ENCODE measurements around the gene DAW1. TPM values are rescaled to one million over a fixed set of nuclear protein-coding genes. Genes with fewer than 3 reads are reported as not detected.
A peak's percentile ranks its signal among the peaks of the same experiment; 100 is the strongest.

DAW1 gene
- total RNA-seq, 2 donors from 2014 or later, result 3.0 TPM; not detected in 1

GRCh38 chr2:227884511-227884947 lies 13.1 kb downstream of the DAW1 start:
- 21% methylated on average over 6 of the region's 6 CpGs for WGBS
- TF ChIP-seq CTCF (IDR thresholded peaks at IDR 0.05) (peak in 3 of 4 experiments; percentile 33 to 57 (median 38)), POLR2A (IDR thresholded peaks at IDR 0.05) (no peak)
- H3K9me3 ChIP-seq, result no peaks in the 10 kb centered on the region
- no peaks in the 10 kb centered on the region for H3K4me1 ChIP-seq (replicated peaks)
- no peak overlapping the region for H3K4me3 ChIP-seq
- H3K27ac ChIP-seq, result no peak overlapping the region
- peak; percentile 20 for DNase-seq (ENCODE audit: low spot score)
- no peaks in the 10 kb centered on the region for H3K27me3 ChIP-seq (replicated peaks; ENCODE audit: insufficient read depth)
- intact Hi-C loops (cut with DNase I), result no loop called here
- H3K36me3 ChIP-seq, result no peaks in the 10 kb centered on the region

- Histone ChIP-seq H3K4me1 (replicated peaks) (no peaks in the 10 kb centered on the region), H3K4me3 (no peak overlapping the region), H3K9me3 (no peaks in the 10 kb centered on the region), H3K36me3 (no peaks in the 10 kb centered on the region), H3K27ac (no peak overlapping the region), H3K27me3 (replicated peaks; ENCODE audit: insufficient read depth) (no peaks in the 10 kb centered on the region)
- 91% methylated on average over 4 of the region's 4 CpGs for WGBS
- intact Hi-C loops (cut with DNase I), result no loop called here
- no peak for DNase-seq (ENCODE audit: low spot score)
- TF ChIP-seq POLR2A (IDR thresholded peaks at IDR 0.05) (no peak), CTCF (IDR thresholded peaks at IDR 0.05) (no peak), POLR2AphosphoS5 (IDR thresholded peaks at IDR 0.05) (no peak)
Measured at GRCh38 chr2:227886149-227886548, 14.7 kb downstream of the DAW1 start.

GRCh38 chr2:227888289-227888688 lies 16.9 kb downstream of the DAW1 start:
- intact Hi-C loops (cut with DNase I), result no loop called here
- no peaks in the 10 kb centered on the region for H3K4me1 ChIP-seq (replicated peaks)
- H3K27me3 ChIP-seq (replicated peaks; ENCODE audit: insufficient read depth), result no peaks in the 10 kb centered on the region
- WGBS, result 52% methylated on average over 5 of the region's 5 CpGs
- no peak overlapping the region for H3K27ac ChIP-seq
- TF ChIP-seq CTCF (IDR thresholded peaks at IDR 0.05) (no peak), POLR2A (IDR thresholded peaks at IDR 0.05) (no peak), POLR2AphosphoS5 (IDR thresholded peaks at IDR 0.05) (no peak)
- H3K4me3 ChIP-seq, result no peak overlapping the region
- no peaks in the 10 kb centered on the region for H3K9me3 ChIP-seq
- no peak for DNase-seq (ENCODE audit: low spot score)
- H3K36me3 ChIP-seq, result no peaks in the 10 kb centered on the region

- Histone ChIP-seq H3K27ac (no peak overlapping the region), H3K4me3 (no peak overlapping the region), H3K4me1 (replicated peaks) (no peaks in the 10 kb centered on the region), H3K36me3 (no peaks in the 10 kb centered on the region), H3K9me3 (no peaks in the 10 kb centered on the region), H3K27me3 (replicated peaks; ENCODE audit: insufficient read depth) (no peaks in the 10 kb centered on the region)
- TF ChIP-seq POLR2A (IDR thresholded peaks at IDR 0.05) (no peak), CTCF (IDR thresholded peaks at IDR 0.05) (no peak), POLR2AphosphoS5 (IDR thresholded peaks at IDR 0.05) (no peak)
- intact Hi-C loops (cut with DNase I), result no loop called here
- no peak for DNase-seq (ENCODE audit: low spot score)
- WGBS, result 52% methylated on average over 5 of the region's 5 CpGs
Measured at GRCh38 chr2:227889336-227889735, 17.9 kb downstream of the DAW1 start.

- no peaks in the 10 kb centered on the region for H3K4me1 ChIP-seq (replicated peaks)
- no peaks in the 10 kb centered on the region for H3K27me3 ChIP-seq (replicated peaks; ENCODE audit: insufficient read depth)
- no peaks in the 10 kb centered on the region for H3K36me3 ChIP-seq
- DNase-seq (ENCODE audit: low spot score), result no peak
- TF ChIP-seq POLR2A (IDR thresholded peaks at IDR 0.05) (no peak), CTCF (IDR thresholded peaks at IDR 0.05) (peak in 3 of 4 experiments; percentile 58 to 64 (median 60)), POLR2AphosphoS5 (IDR thresholded peaks at IDR 0.05) (no peak)
- 0% methylated on average over 2 of the region's 2 CpGs for WGBS
- no peak overlapping the region for H3K4me3 ChIP-seq
- no peaks in the 10 kb centered on the region for H3K9me3 ChIP-seq
- no peak overlapping the region for H3K27ac ChIP-seq
- intact Hi-C loops (cut with DNase I), result loop anchor here (5.0 to 10.0 kb wide), 2 partner anchors 764 to 1382 kb away; partner anchors contain the start of gene PID1
Measured at GRCh38 chr2:227890495-227891079, 19.2 kb downstream of the DAW1 start.

Measured in prostate gland (tissue), 2 donors.